Measurements from ENCODE around the gene GAREM2. TPM values are rescaled to one million over a fixed set of nuclear protein-coding genes. Genes with fewer than 3 reads are reported as not detected.

The GAREM2 gene
- total RNA-seq, 4 donors from 2014 or later: 0.25 to 1.8 (median 0.74) TPM

GRCh38 chr2:26178746-26179436, 6.0 kb downstream of the GAREM2 start:
- in situ Hi-C loops (cut with MboI; ENCODE audit: low sequenced_read_pairs in 4 of 4) (no loop called here), intact Hi-C loops (cut with DNase I; ENCODE audit: low total_unique reads) (no loop called here)
- peak; percentile 21 to 35 for ATAC-seq
- Histone ChIP-seq H3K9me3 (no peaks in the 10 kb centered on the region), H3K36me3 (no peaks in the 10 kb centered on the region), H3K27ac (no peak overlapping the region), H3K4me1 (peaks cover 5 to 9% of the 10 kb centered on the region in 2 donors), H3K4me3 (peak overlapping the region; percentile 46 to 63 (median 58)), H3K27me3 (peaks cover 6 to 13% (median 10%) of the 10 kb centered on the region in 3 donors)
- no peak for TF ChIP-seq POLR2A (IDR thresholded peaks at IDR 0.05)
- no peak for TF ChIP-seq CTCF (IDR thresholded peaks at IDR 0.05 in 4 of 5, conservative IDR thresholded peaks at IDR 0.05 in 1 of 5)
- DNase-seq: no peak

GRCh38 chr2:26179446-26179913, 6.6 kb downstream of the GAREM2 start:
- Histone ChIP-seq H3K4me1 (peaks cover 5 to 7% of the 10 kb centered on the region in 2 donors), H3K36me3 (no peaks in the 10 kb centered on the region), H3K27ac (no peak overlapping the region), H3K27me3 (peaks cover under 1 to 7% (median 4%) of the 10 kb centered on the region in 3 donors), H3K9me3 (no peaks in the 10 kb centered on the region), H3K4me3 (peak overlapping the region; percentile 46 to 63 (median 58))
- intact Hi-C loops (cut with DNase I; ENCODE audit: low total_unique reads) (no loop called here), in situ Hi-C loops (cut with MboI; ENCODE audit: low sequenced_read_pairs in 4 of 4) (no loop called here)
- TF ChIP-seq POLR2A (IDR thresholded peaks at IDR 0.05): no peak
- no peak for TF ChIP-seq CTCF (IDR thresholded peaks at IDR 0.05 in 4 of 5, conservative IDR thresholded peaks at IDR 0.05 in 1 of 5)
- ATAC-seq (no peak), DNase-seq (no peak)

- no peaks in the 10 kb centered on the region for H3K27me3 ChIP-seq
- no peaks in the 10 kb centered on the region for H3K36me3 ChIP-seq
- ATAC-seq: no peak
- TF ChIP-seq POLR2A (IDR thresholded peaks at IDR 0.05) (no peak), CTCF (IDR thresholded peaks at IDR 0.05 in 4 of 5, conservative IDR thresholded peaks at IDR 0.05 in 1 of 5) (no peak)
- peaks cover 5 to 7% of the 10 kb centered on the region in 2 donors for H3K4me1 ChIP-seq
- no peak overlapping the region for H3K27ac ChIP-seq
- in situ Hi-C loops (cut with MboI; ENCODE audit: low sequenced_read_pairs in 4 of 4) (loop anchor here in 1 of 4 donors (10.0 kb wide), 1 partner anchor 152 kb away; no protein-coding TSS in a partner anchor), intact Hi-C loops (cut with DNase I; ENCODE audit: low total_unique reads) (loop anchor here (5.0 kb wide), 1 partner anchor 305 kb away; the partner anchor contains the start of gene ASXL2)
- DNase-seq: no peak
- H3K4me3 ChIP-seq: no peak overlapping the region
- no peaks in the 10 kb centered on the region for H3K9me3 ChIP-seq
Measured at GRCh38 chr2:26182441-26182840, 9.6 kb downstream of the GAREM2 start.

DNA sequence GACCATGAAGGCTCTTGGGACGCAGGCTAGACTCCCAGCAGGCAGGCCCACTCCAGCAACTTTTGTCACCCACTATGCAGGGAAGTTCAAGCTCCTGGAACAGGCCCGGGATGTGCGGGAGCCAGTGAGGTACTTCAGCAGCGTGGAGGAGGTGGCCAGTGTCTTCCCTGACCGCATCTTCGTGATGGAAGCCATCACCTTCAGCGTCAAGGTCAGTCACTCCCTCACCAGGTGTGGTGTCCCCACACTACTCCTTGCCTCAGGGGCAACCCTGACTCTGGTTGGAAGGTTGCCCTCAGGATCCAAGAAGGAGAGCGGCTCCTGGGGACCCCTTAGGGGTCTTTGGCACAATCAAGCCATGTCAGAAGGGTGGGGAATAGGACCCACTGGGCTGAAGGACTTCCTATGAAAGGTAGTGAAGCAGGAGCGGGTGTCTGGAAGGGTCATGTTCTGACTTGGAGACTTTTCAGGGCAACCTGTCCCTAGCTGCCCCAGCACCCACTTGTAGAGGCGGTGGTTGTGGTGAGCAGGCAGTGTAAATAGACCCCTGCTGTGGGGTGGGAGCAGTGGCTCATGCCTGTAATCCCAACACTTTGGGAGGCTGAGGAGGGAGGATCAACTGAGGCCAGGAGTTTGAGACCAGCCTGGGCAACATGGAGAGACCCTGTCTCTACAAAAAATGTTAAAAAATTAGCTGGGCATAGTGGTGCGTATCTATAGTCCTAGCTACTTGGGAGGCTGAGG, 10.2 kb downstream of the GAREM2 start:
- no peak for ATAC-seq
- TF ChIP-seq CTCF (IDR thresholded peaks at IDR 0.05 in 4 of 5, conservative IDR thresholded peaks at IDR 0.05 in 1 of 5) (no peak), POLR2A (IDR thresholded peaks at IDR 0.05) (no peak)
- no peak for DNase-seq
- Histone ChIP-seq H3K27ac (no peak overlapping the region), H3K36me3 (no peaks in the 10 kb centered on the region), H3K9me3 (no peaks in the 10 kb centered on the region), H3K27me3 (no peaks in the 10 kb centered on the region), H3K4me1 (peaks cover 5 to 7% of the 10 kb centered on the region in 2 donors), H3K4me3 (no peak overlapping the region)
- intact Hi-C loops (cut with DNase I; ENCODE audit: low total_unique reads) (loop anchor here (5.0 kb wide), 1 partner anchor 306 kb away; the partner anchor contains the start of gene ASXL2), in situ Hi-C loops (cut with MboI; ENCODE audit: low sequenced_read_pairs in 4 of 4) (loop anchor here in 1 of 4 donors (10.0 kb wide), 1 partner anchor 152 kb away; no protein-coding TSS in a partner anchor)

Data from gastrocnemius medialis (tissue), 4 donors.